Anterior cingulate cortex (tissue), 58 donors: ENCODE results near the gene SAE1.
A peak's percentile ranks its signal among the peaks of the same experiment; 100 is the strongest.

Source experiments
- DNase-seq, 58 donors: peaks; one replicate each; lab custom pipeline; 2025; lab: John Stamatoyannopoulos, UW

SAE1 gene

DNA sequence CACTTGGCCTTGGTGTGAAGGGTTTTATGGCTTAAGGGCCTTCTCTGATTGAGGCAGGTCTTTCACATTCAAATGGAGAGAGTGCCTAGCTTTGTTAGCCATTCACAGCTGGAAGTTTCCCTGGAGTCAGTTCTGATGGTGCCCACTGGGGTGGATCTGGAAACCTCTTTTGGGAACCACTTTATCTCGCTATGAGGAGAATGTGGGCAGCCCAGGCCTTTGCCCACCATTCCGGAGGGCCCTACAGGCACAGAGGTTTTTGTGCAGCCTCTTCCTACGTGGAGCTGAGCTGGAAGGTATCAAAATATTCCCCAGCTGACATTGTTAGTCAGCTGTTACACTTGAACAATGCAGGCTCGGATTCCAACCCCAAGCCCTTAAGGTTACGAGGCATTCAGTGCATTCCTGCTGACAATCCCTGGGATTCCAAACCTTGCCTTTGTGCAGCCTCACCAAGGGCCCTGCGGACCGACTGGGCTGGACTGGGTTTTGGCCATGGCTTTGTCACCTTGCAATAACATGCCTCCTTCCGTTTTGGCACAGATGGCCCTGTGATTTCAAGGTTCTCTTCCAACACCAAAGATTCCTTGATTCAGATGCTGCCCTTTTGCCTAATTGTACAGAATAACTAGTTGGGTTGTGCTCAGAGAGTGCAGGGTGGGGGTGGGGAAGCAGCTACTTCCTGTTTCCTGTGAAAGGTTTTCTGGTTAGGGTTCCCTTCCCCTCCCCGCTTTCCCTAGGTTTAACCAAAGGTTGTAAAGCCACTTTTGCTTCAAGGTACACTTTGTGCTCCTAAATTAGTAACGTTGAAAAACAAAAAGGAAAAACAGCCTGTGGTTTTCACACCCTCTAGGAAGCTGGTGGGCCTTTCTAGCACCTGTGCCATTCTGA lies 27.0 kb downstream of the SAE1 start:
- peak in 6 of 58 donors; percentile 2 to 17 (median 7) for DNase-seq

DNA sequence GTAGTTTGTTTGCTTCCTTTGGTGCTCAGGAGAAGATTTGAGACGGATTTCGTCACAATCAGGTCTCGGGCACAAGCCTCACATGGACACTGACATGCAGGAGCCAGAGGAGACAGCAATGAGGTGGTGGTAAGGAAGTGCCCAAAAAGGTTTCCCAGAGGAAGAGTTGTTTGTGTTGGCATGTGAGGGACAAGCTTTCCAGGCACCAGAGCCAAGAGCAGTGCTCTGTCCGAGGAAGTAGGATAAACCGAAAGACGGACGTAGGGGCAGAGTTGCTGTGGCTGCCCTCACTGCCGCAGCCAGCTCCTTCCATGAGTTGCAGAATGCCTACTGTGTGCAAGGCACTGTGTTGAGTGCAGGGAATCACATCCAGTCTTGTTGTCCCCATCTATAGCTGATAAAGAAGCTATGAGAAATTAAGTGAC lies 27.7 kb downstream of the SAE1 start:
- DNase-seq: no peak

DNA sequence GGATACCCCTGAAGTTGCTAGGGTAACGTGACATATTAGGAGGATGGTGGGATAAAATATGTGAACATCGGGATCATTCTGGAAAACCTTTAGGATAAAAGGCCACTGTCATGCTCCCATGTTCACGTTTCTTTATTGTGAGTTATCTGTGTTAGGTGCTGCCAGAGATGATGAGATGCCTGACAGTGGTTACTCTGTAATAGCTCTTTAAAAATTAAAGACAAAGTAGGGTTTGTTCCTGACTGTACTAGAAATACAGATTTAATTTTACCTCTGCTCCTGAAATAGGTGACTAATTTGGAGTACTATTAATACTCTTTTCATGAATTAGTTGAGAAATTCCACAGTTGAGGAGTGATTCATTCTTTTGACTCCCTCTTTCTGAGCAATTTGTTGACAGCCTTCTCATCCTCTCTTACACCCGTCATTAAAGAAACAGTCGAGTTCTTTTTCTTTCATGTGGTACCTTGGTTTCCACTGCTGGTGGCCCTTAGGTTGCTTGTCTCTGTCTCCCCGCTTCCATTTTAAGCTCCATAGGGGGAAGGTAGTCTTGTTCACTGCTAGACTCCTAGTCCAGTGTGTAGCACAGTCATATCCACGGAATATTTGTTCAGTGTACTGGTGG lies 28.4 kb downstream of the SAE1 start:
- no peak for DNase-seq

DNA sequence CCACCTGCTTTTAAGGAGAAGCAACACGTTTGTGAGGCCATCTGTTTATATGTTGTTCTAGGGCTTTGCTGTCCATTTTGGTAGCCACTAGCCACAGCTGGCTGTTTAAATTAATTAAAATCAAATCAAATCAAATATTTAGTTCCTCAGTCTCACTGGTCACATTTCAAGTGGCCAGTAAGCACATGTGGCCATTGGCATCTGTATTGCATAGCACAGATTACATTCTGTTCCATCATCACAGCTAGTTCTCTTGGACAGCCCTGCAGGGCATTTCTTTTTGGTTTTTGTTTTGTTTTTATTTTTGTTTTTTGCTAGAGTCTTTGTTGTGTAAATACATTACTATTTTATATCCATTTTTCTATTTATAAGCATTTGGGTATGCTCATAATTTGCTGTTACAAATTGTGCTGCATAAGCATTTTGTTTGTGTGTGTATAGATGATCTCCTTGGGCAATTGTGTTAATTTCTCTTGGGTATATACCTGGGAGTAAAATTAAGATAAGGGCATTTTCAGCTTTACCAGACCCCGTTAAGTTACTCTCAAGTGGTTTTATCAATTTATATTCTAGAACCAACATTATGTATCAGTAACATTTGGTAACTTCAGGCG lies 31.3 kb downstream of the SAE1 start:
- no peak for DNase-seq

DNA sequence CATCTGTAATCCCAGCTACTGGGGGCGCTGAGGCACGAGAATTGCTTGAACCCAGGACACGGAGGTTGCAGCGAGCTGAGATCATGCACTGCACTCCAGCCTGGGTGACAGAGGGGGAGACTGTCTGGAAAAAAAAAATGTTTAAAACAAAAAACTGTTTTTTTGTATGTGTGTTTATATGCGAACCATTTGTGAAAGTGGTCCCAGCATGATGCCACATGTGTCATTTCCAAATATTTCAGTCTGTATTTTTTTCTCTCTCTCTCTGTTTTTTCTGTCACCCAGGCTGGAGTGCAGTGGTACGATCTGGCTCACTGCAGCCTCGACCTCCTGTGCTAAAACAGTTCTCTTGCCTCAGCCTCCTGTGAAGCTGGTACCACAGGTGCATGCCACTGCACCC lies 37.4 kb downstream of the SAE1 start:
- DNase-seq: no peak

DNA sequence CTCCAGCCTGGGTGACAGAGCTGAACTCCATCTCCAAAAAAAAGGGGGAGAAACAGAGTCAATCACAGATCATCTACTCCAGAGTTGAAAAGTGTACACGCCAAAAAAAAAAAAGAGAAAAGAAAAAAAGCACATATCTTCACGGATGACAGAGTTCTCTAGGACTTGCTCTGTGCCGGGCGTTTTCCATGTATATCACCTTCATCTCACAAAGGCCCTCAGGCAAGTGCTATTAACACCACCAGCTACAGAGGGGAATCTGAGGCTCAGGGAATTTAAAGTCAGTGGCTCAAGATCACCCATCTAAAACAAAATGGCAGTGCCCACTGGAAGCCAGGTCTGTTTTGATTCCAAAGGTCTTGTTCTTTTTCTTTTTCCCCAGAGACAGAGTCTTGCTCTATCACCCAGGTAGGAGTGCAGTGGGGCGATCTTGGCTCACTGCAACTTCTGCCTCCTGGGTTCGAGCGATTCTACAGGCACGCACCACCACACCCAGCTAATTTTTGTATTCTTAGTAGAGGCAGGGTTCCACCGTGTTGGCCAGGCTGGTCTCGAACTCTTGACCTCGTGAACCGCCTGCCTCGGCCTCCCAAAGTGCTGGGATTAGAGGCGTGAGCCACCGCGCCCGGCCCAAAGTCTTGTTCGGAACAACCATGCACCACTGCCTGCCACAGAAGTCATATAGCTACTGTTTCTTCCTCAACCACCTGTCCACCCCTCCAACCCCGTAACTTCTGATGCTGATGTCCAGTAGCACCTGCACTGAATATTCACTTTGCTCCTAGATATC lies 42.2 kb downstream of the SAE1 start:
- no peak for DNase-seq

DNA sequence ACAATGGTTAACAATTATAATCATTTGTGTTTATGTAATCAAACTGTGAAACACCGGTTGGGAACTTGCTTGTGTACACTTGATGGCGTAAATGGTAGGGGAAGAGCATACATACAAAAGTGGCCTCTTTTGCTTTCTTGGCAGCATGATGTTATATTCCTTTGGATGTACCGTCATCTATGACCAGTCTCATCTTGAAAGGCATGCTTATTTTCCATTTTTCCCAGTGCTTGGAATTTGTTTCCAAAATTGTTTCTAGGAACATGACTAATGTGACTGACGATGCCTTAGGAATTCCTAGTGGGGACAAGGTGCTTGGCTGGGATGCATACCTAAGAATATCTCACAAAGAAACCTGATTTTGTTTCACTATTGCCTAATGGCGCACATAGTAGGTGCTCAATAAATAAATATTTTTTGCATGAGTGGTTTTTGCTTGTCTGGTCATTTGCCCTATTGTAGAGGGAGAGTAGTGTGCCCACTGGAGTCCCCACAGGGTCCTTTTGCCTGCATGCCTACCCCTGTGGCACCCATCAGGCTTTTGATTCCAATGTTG lies 45.5 kb downstream of the SAE1 start:
- DNase-seq: no peak

DNA sequence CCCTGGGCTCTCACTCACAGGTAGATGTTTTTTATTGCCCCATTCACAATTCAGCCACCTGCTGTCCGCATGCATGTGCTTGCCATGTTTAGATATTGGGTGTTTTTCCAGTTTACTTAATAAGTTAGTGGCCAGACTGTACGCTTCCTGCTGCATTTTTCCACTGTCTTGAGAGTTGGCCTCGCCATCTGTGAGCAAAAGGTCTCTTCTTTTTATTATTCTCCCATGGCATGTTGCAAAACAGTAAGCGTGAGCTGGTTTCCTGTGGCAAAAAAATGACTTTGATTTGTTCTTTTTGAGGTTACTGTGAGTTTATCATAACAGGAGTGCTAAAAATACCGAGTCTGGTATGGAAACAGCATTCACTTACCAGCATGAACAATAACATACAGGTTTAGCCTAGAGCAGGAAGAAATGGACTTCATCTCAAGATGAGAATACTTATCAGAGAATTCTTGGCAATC lies 46.0 kb downstream of the SAE1 start:
- DNase-seq: no peak

DNA sequence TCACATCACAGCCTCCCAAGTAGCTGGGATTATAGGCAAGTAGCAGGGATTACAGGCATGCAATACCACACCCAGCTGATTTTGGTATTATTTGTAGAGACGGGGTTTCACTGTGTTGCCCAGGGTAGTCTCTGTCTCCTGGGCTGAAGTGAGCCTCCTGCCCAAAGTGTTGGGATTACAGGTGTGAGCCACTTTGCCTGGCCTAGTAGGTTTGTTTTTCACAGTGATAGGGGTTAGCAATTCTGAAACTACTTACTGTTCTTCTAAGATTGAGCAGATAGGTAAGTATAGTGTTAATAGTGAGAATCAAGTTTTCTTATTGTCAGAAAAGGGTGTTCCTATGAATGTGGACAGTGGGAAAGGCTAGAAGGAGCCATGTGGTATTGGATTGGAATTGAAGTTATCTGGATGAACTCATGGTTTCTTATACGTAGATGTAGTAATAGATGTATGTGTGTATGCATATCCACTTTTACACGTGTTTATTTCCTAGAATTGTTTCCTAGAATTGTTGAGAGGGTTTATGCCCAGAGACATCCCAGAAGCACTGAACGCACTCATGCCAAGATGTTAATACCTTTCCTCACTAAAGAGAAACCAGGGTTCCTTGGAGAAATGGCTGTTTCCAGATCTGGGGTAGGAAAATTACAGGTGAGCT lies 49.1 kb downstream of the SAE1 start:
- DNase-seq: no peak

DNA sequence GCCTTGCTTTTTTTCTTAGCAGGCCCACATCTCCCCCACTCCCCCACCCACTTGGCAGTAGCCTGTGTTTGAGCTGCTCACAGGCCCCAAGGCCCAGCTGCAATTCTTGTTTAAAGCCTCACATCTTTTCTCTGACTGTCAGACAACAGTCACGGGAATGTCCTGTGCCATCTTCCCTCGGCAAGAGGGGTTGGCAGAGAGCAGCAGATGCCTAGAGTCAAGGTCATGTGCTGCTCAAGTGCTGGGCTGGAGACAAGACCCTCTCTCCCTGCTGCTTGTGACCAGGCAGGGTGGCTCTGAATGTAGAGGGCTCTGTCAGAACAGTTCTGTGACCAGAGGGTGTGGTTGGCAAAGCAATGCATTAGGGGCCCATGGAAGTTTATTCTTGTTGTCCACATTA lies 53.0 kb downstream of the SAE1 start:
- peak in 6 of 58 donors; percentile 2 to 5 (median 4) for DNase-seq

DNA sequence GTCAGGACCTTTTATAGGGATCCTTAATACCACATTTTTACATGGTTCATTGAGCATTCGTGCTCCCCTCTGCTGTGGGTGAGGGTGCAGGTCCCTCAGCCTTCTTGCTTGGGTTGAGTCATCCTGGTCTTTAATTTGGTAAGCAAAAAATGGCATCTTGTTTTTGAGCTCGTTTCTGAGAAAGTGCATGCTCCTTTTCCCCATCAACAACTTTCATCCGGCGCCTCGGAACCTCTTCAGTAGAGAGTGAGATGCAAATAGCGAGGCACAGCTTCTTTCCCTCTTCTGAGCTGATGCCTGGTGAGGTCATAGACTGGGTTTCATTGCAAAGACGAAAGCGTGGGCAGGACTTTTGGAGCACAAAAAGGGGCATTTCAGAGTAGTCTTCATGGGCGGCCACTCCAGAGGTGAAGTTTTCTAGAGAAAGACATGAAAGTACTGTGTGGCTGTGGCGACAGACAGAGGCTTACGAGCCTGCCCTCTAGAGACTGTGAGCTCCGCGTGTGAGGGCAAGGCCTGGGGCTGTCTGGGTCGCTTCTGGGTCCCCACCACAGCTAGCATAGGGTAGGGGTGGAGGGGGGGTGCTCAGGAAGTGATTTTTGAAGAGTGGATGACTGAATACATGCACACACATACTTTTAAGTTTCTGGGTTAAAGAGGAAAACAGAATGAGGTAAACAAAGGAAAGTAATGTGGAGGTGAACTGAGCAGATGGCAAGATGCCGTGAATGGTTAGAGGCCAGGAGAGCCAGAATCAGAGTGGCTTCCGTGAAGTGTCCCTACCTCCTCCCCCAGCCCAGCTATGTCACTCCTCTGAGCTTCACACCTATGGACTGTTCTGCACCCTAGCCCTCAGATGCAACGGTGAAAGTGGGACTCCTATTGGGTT lies 56.1 kb downstream of the SAE1 start:
- DNase-seq: no peak

DNA sequence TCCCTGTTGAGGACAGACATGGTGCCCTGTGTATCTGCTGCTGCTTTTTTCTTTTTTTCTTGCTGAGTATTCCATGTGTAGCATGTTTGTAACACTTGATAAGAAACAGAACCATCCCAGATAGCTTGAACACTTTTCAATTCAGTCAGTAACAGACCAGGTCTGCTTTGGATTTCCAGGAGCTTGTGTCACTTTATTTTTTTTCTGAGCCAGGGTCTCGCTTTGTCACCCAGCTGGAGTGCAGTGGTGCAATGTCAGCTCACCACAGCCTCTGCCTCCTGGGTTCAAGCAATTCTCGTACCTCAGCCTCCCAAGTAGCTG lies 56.7 kb downstream of the SAE1 start:
- no peak for DNase-seq

DNA sequence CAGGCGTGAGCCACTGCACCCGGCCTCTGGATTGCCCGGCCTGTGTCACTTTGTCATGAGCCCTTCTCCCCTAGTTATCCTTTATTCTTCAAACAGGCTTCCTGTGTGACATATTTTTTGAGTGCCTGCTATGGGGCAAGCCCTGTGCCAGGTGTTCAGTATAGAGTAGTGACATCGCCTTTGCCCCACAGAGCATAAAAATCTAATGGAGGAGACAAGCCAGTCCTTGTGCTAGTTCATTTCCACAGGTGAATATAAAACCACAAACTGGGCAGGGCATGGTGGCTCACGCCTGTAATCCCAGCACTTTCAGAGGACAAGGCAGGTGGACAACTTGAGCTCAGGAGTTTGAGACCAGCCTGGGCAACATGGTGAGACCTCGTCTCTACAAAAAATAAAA lies 57.2 kb downstream of the SAE1 start:
- DNase-seq: no peak

DNA sequence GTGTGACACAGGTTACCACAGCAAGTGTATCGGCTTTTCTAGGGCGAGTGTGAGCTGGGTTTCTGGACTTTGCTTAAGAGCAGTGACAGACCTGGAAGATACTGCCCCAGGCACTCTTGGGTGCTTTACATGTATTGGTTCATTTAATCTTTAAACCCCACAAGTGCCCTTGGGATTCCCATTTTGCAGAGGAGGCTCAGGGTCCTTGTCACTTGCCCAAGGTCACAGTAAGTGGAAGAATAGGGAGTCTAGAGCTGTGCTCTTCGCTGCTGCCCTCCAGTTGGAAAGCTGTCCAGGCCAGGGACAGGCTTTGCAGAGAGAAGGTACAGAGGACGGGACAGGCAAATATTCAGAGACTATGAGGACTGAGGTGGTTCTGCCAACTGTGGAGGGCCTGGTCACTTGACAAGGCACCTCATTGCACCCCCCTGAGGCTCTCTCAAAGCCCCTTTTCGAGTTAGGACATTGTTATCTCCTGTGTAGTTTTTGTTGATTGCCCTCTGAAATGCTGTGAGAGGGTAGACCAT lies 57.9 kb downstream of the SAE1 start:
- no peak for DNase-seq

DNA sequence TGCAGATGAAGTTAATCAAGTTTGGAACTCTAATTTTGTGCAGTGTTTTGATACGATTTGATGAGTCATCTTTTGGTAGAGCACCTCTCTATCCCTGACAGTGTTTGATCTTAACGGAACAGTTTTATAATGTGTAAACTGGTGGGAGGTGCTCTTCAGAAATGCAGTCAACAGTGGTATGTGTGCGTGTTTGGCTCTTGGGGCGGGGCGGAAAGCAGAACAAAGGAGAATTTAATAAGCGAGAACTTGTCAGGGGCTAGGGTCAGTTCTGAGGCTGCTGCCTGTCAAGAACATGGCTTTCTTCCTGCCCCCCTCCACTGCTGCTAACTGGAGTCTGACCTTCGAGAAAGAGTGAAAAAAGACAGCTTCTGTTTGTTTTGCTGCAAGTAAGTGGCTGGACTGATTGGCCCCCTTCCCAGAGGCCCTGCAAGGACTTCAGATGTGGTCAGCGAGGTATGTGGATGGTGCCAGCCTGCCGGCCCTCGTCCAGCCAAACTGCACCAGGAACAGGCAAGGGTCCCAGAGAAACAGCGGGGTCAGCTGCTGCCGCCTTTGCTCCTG lies 59.6 kb downstream of the SAE1 start:
- DNase-seq: peak in 48 of 58 donors; percentile 4 to 84 (median 44)

DNA sequence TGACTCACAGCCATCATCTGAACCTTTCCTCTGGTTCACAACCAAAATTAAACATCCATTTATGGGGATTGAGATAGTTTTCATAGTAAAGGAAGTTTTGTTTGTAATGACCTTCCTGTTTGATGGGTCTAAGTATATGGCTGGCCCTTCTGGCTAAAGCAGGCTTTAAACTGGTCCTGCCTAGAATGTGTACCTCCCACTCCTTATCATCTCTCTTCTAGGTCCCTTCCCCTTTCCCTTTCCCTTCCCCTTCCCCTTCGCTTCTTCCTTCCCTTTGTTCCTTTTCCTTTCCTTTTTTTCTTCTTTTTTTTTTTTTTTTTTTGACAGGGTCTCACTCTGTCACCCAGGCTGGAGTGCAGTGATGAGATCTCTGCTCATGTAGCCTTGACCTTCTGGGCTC lies 64.8 kb downstream of the SAE1 start:
- DNase-seq: no peak

DNA sequence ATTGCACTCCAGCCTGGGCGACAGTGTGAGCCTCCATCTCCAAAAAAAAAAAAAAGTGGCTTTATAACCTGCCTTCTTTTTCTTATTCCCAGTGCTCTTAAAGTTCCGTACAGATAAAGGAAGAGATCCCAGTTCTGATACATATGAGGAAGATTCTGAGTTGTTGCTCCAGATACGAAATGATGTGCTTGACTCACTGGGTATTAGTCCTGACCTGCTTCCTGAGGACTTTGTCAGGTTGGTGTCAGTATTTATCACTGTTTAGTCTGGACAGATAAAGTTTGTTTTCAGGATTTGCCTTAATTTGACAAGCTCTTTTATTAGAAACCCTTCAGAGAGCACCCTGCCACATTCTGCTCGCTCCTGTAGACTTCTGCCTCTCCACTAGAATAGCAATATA lies 66.5 kb downstream of the SAE1 start:
- DNase-seq: no peak

DNA sequence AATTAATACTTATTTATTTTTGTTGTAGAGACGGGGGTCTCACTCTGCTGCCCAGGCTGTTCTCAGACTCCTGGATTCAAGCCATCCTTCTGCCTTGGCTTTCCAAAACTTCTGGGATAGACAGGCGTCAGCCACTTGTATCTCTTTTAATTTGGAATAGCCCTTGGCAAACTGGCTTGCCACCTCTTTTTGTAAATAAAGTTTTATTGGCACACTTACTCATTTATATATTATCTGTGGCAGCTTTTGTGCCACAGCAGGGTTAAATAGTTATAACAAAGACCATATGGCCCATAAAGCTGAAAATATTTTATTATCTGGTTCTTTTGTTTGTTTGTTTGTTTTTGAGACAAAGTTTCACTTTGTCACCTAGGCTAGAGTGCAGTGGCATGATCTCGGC lies 69.9 kb downstream of the SAE1 start:
- DNase-seq: no peak
